GM21423 (cell line): ENCODE results near the gene BEST1.
"Not testable (repeated sequence)": the region's sequence is repeated elsewhere in the genome, so short reads cannot be mapped to it uniquely, and the experiment has no call there.

Experiments used
- ATAC-seq: cut with Tn5 transposase; IDR thresholded peaks from one replicate; pipeline ENCODE4 v1.9.1; 2021; ENCODE audit warnings: mild to moderate bottlenecking, moderate library complexity; ENCODE audit not compliant: unreplicated experiment

The BEST1 gene

GRCh38 chr11:61947486-61948210 is 2.5 kb upstream of the BEST1 start:
- no peak for ATAC-seq

- no peak for ATAC-seq
Observed at GRCh38 chr11:61948505-61948904, 1.6 kb upstream of the BEST1 start.

GRCh38 chr11:61949169-61950034 is 749 bp upstream of the BEST1 start:
- ATAC-seq = no peak

GRCh38 chr11:61951484-61952135 is 1.5 kb downstream of the BEST1 start:
- no peak for ATAC-seq

GRCh38 chr11:61952882-61953281 is 2.7 kb downstream of the BEST1 start:
- no peak for ATAC-seq

GRCh38 chr11:61953632-61954031 is 3.5 kb downstream of the BEST1 start:
- ATAC-seq = not testable (repeated sequence)

- no peak for ATAC-seq
Observed at GRCh38 chr11:61954106-61954850, 4.1 kb downstream of the BEST1 start.

GRCh38 chr11:61954851-61955421 is 4.8 kb downstream of the BEST1 start:
- no peak for ATAC-seq

GRCh38 chr11:61955422-61956135 is 5.4 kb downstream of the BEST1 start:
- ATAC-seq = no peak

- no peak for ATAC-seq
Observed at GRCh38 chr11:61956191-61957020, 6.3 kb downstream of the BEST1 start.

- no peak for ATAC-seq
Observed at GRCh38 chr11:61957021-61957770, 7.0 kb downstream of the BEST1 start.

- ATAC-seq = no peak
Observed at GRCh38 chr11:61958590-61958989, 8.4 kb downstream of the BEST1 start.

GRCh38 chr11:61959114-61959513 is 9.0 kb downstream of the BEST1 start:
- no peak for ATAC-seq

- no peak for ATAC-seq
Observed at GRCh38 chr11:61959678-61960077, 9.5 kb downstream of the BEST1 start.

GRCh38 chr11:61960532-61960931 is 10.4 kb downstream of the BEST1 start:
- no peak for ATAC-seq

GRCh38 chr11:61961570-61962212 is 11.5 kb downstream of the BEST1 start:
- ATAC-seq = no peak

- no peak for ATAC-seq
Observed at GRCh38 chr11:61962213-61963015, 12.3 kb downstream of the BEST1 start.
